NOMO-1 (cell line): ENCODE results near the gene PDGFRA.
A peak's percentile ranks its signal among the peaks of the same experiment; 100 is the strongest.

Experiments used
- DNase-seq, 2 experiments: peaks; one replicate each; lab custom pipeline; 2025; ENCODE audit not compliant: unreplicated experiment in 2 of 2; lab: John Stamatoyannopoulos, UW

Gene PDGFRA

GRCh38 chr4:54228961-54229501, at the start of gene PDGFRA:
TSS of gene PDGFRA (plus strand) at chr4:54229293. CDS start at chr4:54258769, 29,476 bp downstream.
- DNase-seq, result no peak

GRCh38 chr4:54184581-54184980, 44.5 kb upstream of the PDGFRA start:
- no peak for DNase-seq

GRCh38 chr4:54185044-54185780, 43.9 kb upstream of the PDGFRA start:
- no peak for DNase-seq

GRCh38 chr4:54185866-54186265, 43.2 kb upstream of the PDGFRA start:
- no peak for DNase-seq

GRCh38 chr4:54186371-54186770, 42.7 kb upstream of the PDGFRA start:
- DNase-seq, result no peak

GRCh38 chr4:54187148-54187547, 41.9 kb upstream of the PDGFRA start:
- no peak for DNase-seq

GRCh38 chr4:54189140-54189539, 40.0 kb upstream of the PDGFRA start:
- no peak for DNase-seq

- no peak for DNase-seq
These were observed 36.3 kb upstream of the PDGFRA start for GRCh38 chr4:54192811-54193210.

- DNase-seq, result no peak
These were observed 31.2 kb upstream of the PDGFRA start for GRCh38 chr4:54197926-54198325.

GRCh38 chr4:54199919-54200318, 29.2 kb upstream of the PDGFRA start:
- DNase-seq, result no peak

- DNase-seq, result no peak
These were observed 19.5 kb upstream of the PDGFRA start for GRCh38 chr4:54209617-54210016.

GRCh38 chr4:54213001-54213400, 16.1 kb upstream of the PDGFRA start:
- no peak for DNase-seq

- no peak for DNase-seq
These were observed 15.3 kb upstream of the PDGFRA start for GRCh38 chr4:54213761-54214160.

- no peak for DNase-seq
These were observed 13.6 kb upstream of the PDGFRA start for GRCh38 chr4:54215379-54216077.

GRCh38 chr4:54217642-54218495, 11.2 kb upstream of the PDGFRA start:
- DNase-seq, result peak; percentile 35 to 82

GRCh38 chr4:54218736-54219135, 10.4 kb upstream of the PDGFRA start:
- DNase-seq, result no peak

GRCh38 chr4:54224996-54225597, 4.0 kb upstream of the PDGFRA start:
- no peak for DNase-seq

GRCh38 chr4:54225598-54226403, 3.3 kb upstream of the PDGFRA start:
- no peak for DNase-seq

GRCh38 chr4:54226404-54227255, 2.5 kb upstream of the PDGFRA start:
- DNase-seq, result peak in 1 of 2 experiments; percentile 14
